ENCODE data around the gene CDC42EP5. TPM values are rescaled to one million over a fixed set of nuclear protein-coding genes. Genes with fewer than 3 reads are reported as not detected.
A peak's percentile ranks its signal among the peaks of the same experiment; 100 is the strongest.

CDC42EP5 gene
- total and polyA plus RNA-seq, 5 donors from 2014 or later, result not detected

GRCh38 chr19:54429545-54430227 lies 43.4 kb downstream of the CDC42EP5 start:
- ATAC-seq (ENCODE audit: low read depth in 2 of 2), result no peak
- no peak overlapping the region for H3K4me3 ChIP-seq (ENCODE audit: low read depth, low read length)
- no peaks in the 10 kb centered on the region for H3K36me3 ChIP-seq (ENCODE audit: control insufficient read depth, insufficient read depth, low read length)
- peaks cover 14% of the 10 kb centered on the region for H3K4me1 ChIP-seq (ENCODE audit: control insufficient read depth, insufficient read depth, low read length, poor library complexity, severe bottlenecking)
- Mint-ChIP-seq H3K4me3 (peak overlapping the region in 1 of 4 donors; percentile 13), H3K36me3 (no peaks in the 10 kb centered on the region), H3K4me1 (peaks cover 0 to 17% (median 5%) of the 10 kb centered on the region in 4 donors), H3K27ac (no peak overlapping the region), H3K9me3 (peaks cover 0 to 2% (median 0%) of the 10 kb centered on the region in 7 donors), H3K27me3 (peaks cover 14% of the 10 kb centered on the region)
- no peak overlapping the region for H3K27ac ChIP-seq (ENCODE audit: insufficient read depth, low read length, poor library complexity, severe bottlenecking)
- no peaks in the 10 kb centered on the region for H3K9me3 ChIP-seq (ENCODE audit: control insufficient read depth in 2 of 2, low read length in 2 of 2)
- no peak for DNase-seq
- H3K27me3 ChIP-seq (ENCODE audit: control insufficient read depth, insufficient read depth, low read length), result no peaks in the 10 kb centered on the region

- no peaks in the 10 kb centered on the region for H3K9me3 ChIP-seq (ENCODE audit: control insufficient read depth in 2 of 2, low read length in 2 of 2)
- Mint-ChIP-seq H3K4me1 (peaks cover 0 to 12% (median 2%) of the 10 kb centered on the region in 4 donors), H3K9me3 (peaks cover 0 to 2% (median 0%) of the 10 kb centered on the region in 7 donors), H3K36me3 (no peaks in the 10 kb centered on the region), H3K27ac (no peak overlapping the region), H3K4me3 (no peak overlapping the region), H3K27me3 (peaks cover 14% of the 10 kb centered on the region)
- H3K27me3 ChIP-seq (ENCODE audit: control insufficient read depth, insufficient read depth, low read length), result no peaks in the 10 kb centered on the region
- no peak overlapping the region for H3K27ac ChIP-seq (ENCODE audit: insufficient read depth, low read length, poor library complexity, severe bottlenecking)
- DNase-seq, result no peak
- peaks cover 12% of the 10 kb centered on the region for H3K4me1 ChIP-seq (ENCODE audit: control insufficient read depth, insufficient read depth, low read length, poor library complexity, severe bottlenecking)
- no peak for ATAC-seq (ENCODE audit: low read depth in 2 of 2)
- H3K4me3 ChIP-seq (ENCODE audit: low read depth, low read length), result no peak overlapping the region
- no peaks in the 10 kb centered on the region for H3K36me3 ChIP-seq (ENCODE audit: control insufficient read depth, insufficient read depth, low read length)
Measured at GRCh38 chr19:54429176-54429495, 44.0 kb downstream of the CDC42EP5 start.

- no peak overlapping the region for H3K27ac ChIP-seq (ENCODE audit: insufficient read depth, low read length, poor library complexity, severe bottlenecking)
- no peaks in the 10 kb centered on the region for H3K36me3 ChIP-seq (ENCODE audit: control insufficient read depth, insufficient read depth, low read length)
- Mint-ChIP-seq H3K36me3 (no peaks in the 10 kb centered on the region), H3K9me3 (peaks cover 0 to 2% (median 0%) of the 10 kb centered on the region in 7 donors), H3K4me3 (no peak overlapping the region), H3K27me3 (peaks cover 17% of the 10 kb centered on the region), H3K4me1 (peaks cover 0 to 7% (median 2%) of the 10 kb centered on the region in 4 donors), H3K27ac (no peak overlapping the region)
- H3K4me1 ChIP-seq (ENCODE audit: control insufficient read depth, insufficient read depth, low read length, poor library complexity, severe bottlenecking), result peaks cover 12% of the 10 kb centered on the region
- DNase-seq, result no peak
- H3K4me3 ChIP-seq (ENCODE audit: low read depth, low read length), result no peak overlapping the region
- H3K27me3 ChIP-seq (ENCODE audit: control insufficient read depth, insufficient read depth, low read length), result no peaks in the 10 kb centered on the region
- no peaks in the 10 kb centered on the region for H3K9me3 ChIP-seq (ENCODE audit: control insufficient read depth in 2 of 2, low read length in 2 of 2)
- no peak for ATAC-seq (ENCODE audit: low read depth in 2 of 2)
Measured at GRCh38 chr19:54428323-54429175, 44.5 kb downstream of the CDC42EP5 start.

- Histone ChIP-seq H3K4me3 (ENCODE audit: low read depth, low read length) (no peak overlapping the region), H3K27me3 (ENCODE audit: control insufficient read depth, insufficient read depth, low read length) (no peaks in the 10 kb centered on the region), H3K36me3 (ENCODE audit: control insufficient read depth, insufficient read depth, low read length) (no peaks in the 10 kb centered on the region), H3K4me1 (ENCODE audit: control insufficient read depth, insufficient read depth, low read length, poor library complexity, severe bottlenecking) (peaks cover 12% of the 10 kb centered on the region), H3K27ac (ENCODE audit: insufficient read depth, low read length, poor library complexity, severe bottlenecking) (no peak overlapping the region), H3K9me3 (ENCODE audit: control insufficient read depth in 2 of 2, low read length in 2 of 2) (no peaks in the 10 kb centered on the region)
- ATAC-seq (ENCODE audit: low read depth in 2 of 2), result no peak
- peaks cover 18% of the 10 kb centered on the region for H3K27me3 Mint-ChIP-seq
- H3K4me3 Mint-ChIP-seq, result no peak overlapping the region
- H3K9me3 Mint-ChIP-seq, result peaks cover 0 to 2% (median 0%) of the 10 kb centered on the region in 7 donors
- H3K27ac Mint-ChIP-seq, result no peak overlapping the region
- H3K4me1 Mint-ChIP-seq, result peaks cover 0 to 7% (median 2%) of the 10 kb centered on the region in 4 donors
- H3K36me3 Mint-ChIP-seq, result no peaks in the 10 kb centered on the region
- no peak for DNase-seq
Measured at GRCh38 chr19:54427586-54427985, 45.5 kb downstream of the CDC42EP5 start.

- Mint-ChIP-seq H3K9me3 (peaks cover 0 to 2% (median 0%) of the 10 kb centered on the region in 7 donors), H3K27ac (no peak overlapping the region), H3K4me1 (peaks cover 0 to 7% (median 2%) of the 10 kb centered on the region in 4 donors), H3K36me3 (no peaks in the 10 kb centered on the region), H3K27me3 (peaks cover 11% of the 10 kb centered on the region), H3K4me3 (no peak overlapping the region)
- no peaks in the 10 kb centered on the region for H3K27me3 ChIP-seq (ENCODE audit: control insufficient read depth, insufficient read depth, low read length)
- peaks cover 12% of the 10 kb centered on the region for H3K4me1 ChIP-seq (ENCODE audit: control insufficient read depth, insufficient read depth, low read length, poor library complexity, severe bottlenecking)
- no peaks in the 10 kb centered on the region for H3K36me3 ChIP-seq (ENCODE audit: control insufficient read depth, insufficient read depth, low read length)
- H3K27ac ChIP-seq (ENCODE audit: insufficient read depth, low read length, poor library complexity, severe bottlenecking), result no peak overlapping the region
- ATAC-seq (ENCODE audit: low read depth in 2 of 2) (no peak), DNase-seq (no peak)
- no peak overlapping the region for H3K4me3 ChIP-seq (ENCODE audit: low read depth, low read length)
- H3K9me3 ChIP-seq (ENCODE audit: control insufficient read depth in 2 of 2, low read length in 2 of 2), result no peaks in the 10 kb centered on the region
Measured at GRCh38 chr19:54426291-54426931, 46.7 kb downstream of the CDC42EP5 start.

GRCh38 chr19:54425382-54425723 lies 47.7 kb downstream of the CDC42EP5 start:
- Histone ChIP-seq H3K4me3 (ENCODE audit: low read depth, low read length) (no peak overlapping the region), H3K9me3 (ENCODE audit: control insufficient read depth in 2 of 2, low read length in 2 of 2) (no peaks in the 10 kb centered on the region), H3K36me3 (ENCODE audit: control insufficient read depth, insufficient read depth, low read length) (no peaks in the 10 kb centered on the region), H3K27ac (ENCODE audit: insufficient read depth, low read length, poor library complexity, severe bottlenecking) (no peak overlapping the region), H3K27me3 (ENCODE audit: control insufficient read depth, insufficient read depth, low read length) (no peaks in the 10 kb centered on the region), H3K4me1 (ENCODE audit: control insufficient read depth, insufficient read depth, low read length, poor library complexity, severe bottlenecking) (peaks cover 4% of the 10 kb centered on the region)
- Mint-ChIP-seq H3K27ac (no peak overlapping the region), H3K36me3 (no peaks in the 10 kb centered on the region), H3K4me1 (peaks cover 0 to 3% (median 0%) of the 10 kb centered on the region in 4 donors), H3K4me3 (no peak overlapping the region), H3K27me3 (peaks cover 10% of the 10 kb centered on the region), H3K9me3 (peaks cover 0 to 2% (median 0%) of the 10 kb centered on the region in 7 donors)
- DNase-seq (no peak), ATAC-seq (ENCODE audit: low read depth in 2 of 2) (no peak)

GRCh38 chr19:54424660-54425381 lies 48.3 kb downstream of the CDC42EP5 start:
- peaks cover 0 to 3% (median 0%) of the 10 kb centered on the region in 4 donors for H3K4me1 Mint-ChIP-seq
- no peaks in the 10 kb centered on the region for H3K36me3 Mint-ChIP-seq
- peaks cover 0 to 2% (median 0%) of the 10 kb centered on the region in 7 donors for H3K9me3 Mint-ChIP-seq
- H3K36me3 ChIP-seq (ENCODE audit: control insufficient read depth, insufficient read depth, low read length), result no peaks in the 10 kb centered on the region
- H3K27me3 Mint-ChIP-seq, result peaks cover 10% of the 10 kb centered on the region
- DNase-seq (no peak), ATAC-seq (ENCODE audit: low read depth in 2 of 2) (no peak)
- no peaks in the 10 kb centered on the region for H3K4me1 ChIP-seq (ENCODE audit: control insufficient read depth, insufficient read depth, low read length, poor library complexity, severe bottlenecking)
- H3K4me3 Mint-ChIP-seq, result no peak overlapping the region
- H3K27me3 ChIP-seq (ENCODE audit: control insufficient read depth, insufficient read depth, low read length), result no peaks in the 10 kb centered on the region
- no peaks in the 10 kb centered on the region for H3K9me3 ChIP-seq (ENCODE audit: control insufficient read depth in 2 of 2, low read length in 2 of 2)
- no peak overlapping the region for H3K27ac Mint-ChIP-seq
- H3K27ac ChIP-seq (ENCODE audit: insufficient read depth, low read length, poor library complexity, severe bottlenecking), result no peak overlapping the region
- H3K4me3 ChIP-seq (ENCODE audit: low read depth, low read length), result no peak overlapping the region
